GM12801 (cell line): ENCODE data around the gene RPS17.

Experiments used
- TF ChIP-seq, protein P1 (sequence below): IDR thresholded peaks from one replicate; pipeline ENCODE4 v1.5.1; 2011; ENCODE audit warnings: control low read depth; ENCODE audit not compliant: insufficient read length; ENCODE audit errors: extremely low read depth

Gene RPS17

DNA sequence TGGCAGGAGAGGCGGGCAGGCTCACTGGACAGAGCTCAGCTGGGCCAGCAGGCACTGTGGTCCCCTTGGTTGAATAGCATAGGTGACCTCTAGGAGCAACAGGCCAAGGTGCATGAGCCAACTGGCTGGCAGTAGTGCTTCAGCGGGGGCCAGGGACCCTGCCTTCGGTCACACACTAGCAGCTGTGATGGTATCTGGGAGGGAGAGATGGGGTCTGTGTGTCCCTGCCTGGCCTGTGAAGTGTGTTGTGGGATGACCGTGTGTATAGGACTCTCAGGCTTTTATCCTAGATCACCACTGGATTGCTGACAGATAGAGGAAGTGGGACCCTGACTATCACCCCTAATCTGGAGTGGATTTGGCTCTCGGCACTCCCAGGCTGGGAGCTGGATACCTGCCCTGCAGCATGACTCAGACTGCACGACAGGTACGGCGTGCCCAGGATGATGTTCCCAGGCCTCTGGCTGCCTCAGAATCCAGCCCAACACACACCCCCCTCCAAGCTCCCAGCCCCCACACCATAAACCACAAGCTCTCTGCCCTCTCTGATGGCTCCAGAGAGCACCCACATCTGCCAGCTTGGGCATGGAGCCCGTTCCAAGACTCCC, 7.8 kb downstream of the RPS17 start:
- TF ChIP-seq, protein P1, sequence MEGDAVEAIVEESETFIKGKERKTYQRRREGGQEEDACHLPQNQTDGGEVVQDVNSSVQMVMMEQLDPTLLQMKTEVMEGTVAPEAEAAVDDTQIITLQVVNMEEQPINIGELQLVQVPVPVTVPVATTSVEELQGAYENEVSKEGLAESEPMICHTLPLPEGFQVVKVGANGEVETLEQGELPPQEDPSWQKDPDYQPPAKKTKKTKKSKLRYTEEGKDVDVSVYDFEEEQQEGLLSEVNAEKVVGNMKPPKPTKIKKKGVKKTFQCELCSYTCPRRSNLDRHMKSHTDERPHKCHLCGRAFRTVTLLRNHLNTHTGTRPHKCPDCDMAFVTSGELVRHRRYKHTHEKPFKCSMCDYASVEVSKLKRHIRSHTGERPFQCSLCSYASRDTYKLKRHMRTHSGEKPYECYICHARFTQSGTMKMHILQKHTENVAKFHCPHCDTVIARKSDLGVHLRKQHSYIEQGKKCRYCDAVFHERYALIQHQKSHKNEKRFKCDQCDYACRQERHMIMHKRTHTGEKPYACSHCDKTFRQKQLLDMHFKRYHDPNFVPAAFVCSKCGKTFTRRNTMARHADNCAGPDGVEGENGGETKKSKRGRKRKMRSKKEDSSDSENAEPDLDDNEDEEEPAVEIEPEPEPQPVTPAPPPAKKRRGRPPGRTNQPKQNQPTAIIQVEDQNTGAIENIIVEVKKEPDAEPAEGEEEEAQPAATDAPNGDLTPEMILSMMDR = no peak

- TF ChIP-seq, protein P1 = no peak
Measured at GRCh38 chr15:82531496-82532382, 8.5 kb downstream of the RPS17 start.

DNA sequence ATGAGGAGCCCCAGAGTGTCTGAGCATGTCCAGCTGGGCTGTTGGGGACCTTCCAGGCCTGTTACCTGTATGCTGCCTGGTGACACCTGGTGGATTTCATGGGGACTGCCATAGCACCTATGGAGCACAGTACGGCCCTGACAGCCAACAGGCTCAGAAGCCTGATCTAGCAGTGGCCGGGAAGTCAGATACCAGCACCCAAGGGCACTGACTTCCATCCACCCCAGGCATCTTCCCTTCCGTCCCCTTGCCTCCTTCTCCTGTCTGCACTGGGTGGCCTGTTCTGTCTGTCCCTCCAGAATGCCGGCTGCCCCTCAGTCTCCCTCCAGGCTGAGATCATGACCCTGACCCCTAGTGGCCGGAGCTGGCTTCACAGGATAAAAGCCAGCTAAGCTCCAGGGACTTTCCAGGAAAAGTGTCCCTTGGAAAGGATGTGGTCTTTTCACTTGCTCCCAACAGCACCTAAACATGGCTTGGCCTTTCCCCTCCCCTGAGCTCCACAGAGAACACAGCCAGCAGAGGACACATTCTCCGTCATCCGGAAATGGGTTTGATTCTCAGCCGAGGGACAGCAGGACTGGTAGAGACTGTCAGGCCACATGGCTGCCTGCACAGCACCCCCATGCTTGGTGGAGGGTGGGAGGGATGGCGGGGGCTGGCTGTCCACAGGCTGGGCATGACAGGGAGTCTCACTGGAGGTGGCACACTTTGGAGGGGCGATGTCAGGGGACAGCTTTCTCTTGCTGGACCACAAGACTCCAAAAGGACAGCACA, 9.5 kb downstream of the RPS17 start:
- TF ChIP-seq, protein P1 = no peak

DNA sequence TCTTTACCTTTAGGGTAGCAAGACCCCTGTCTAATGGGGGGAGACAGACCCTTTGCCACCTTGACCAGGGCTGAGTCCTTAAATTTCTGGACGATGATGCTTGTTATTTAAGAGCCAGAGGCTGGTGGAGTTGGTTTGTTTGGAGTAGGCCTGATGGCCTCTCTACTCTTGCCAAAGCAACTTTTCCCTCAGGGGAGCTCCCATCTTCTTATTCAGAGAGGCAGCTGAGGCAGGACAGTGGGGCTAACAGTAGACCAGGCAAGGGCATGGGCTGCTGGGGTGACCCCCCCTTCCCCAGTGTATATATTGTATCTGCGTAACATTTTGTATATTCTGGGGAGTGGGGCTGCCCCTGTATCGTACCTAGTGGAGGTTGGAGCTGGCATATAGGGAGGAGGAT, 10.3 kb downstream of the RPS17 start:
- TF ChIP-seq, protein P1 = no peak
